NCI-H1105 (cell line): ENCODE data around the gene NPTX2.
"Not testable (repeated sequence)": the region's sequence is repeated elsewhere in the genome, so short reads cannot be mapped to it uniquely, and the experiment has no call there.

ENCODE experiments used
- DNase-seq: peaks from one replicate; lab custom pipeline; 2025; lab: John Stamatoyannopoulos, UW

Gene NPTX2

GRCh38 chr7:98617051-98617959, at the start of gene NPTX2:
Gene NPTX2 (plus strand): TSS chr7:98617285. CDS start chr7:98617462, 177 bp downstream.
- peak; percentile 78 for DNase-seq

- DNase-seq, result no peak
Measured at GRCh38 chr7:98567991-98568390, 49.1 kb upstream of the NPTX2 start.

GRCh38 chr7:98568891-98569290, 48.2 kb upstream of the NPTX2 start:
- DNase-seq, result peak; percentile 16

- DNase-seq, result no peak
Measured at GRCh38 chr7:98569691-98570337, 47.3 kb upstream of the NPTX2 start.

GRCh38 chr7:98571006-98571405, 46.1 kb upstream of the NPTX2 start:
- DNase-seq, result no peak

GRCh38 chr7:98571986-98572385, 45.1 kb upstream of the NPTX2 start:
- no peak for DNase-seq

- DNase-seq, result not testable (repeated sequence)
Measured at GRCh38 chr7:98572716-98573115, 44.4 kb upstream of the NPTX2 start.

- DNase-seq, result no peak
Measured at GRCh38 chr7:98573816-98574215, 43.3 kb upstream of the NPTX2 start.

GRCh38 chr7:98575878-98576277, 41.2 kb upstream of the NPTX2 start:
- no peak for DNase-seq

GRCh38 chr7:98584830-98585229, 32.3 kb upstream of the NPTX2 start:
- no peak for DNase-seq

- no peak for DNase-seq
Measured at GRCh38 chr7:98591926-98592325, 25.2 kb upstream of the NPTX2 start.

- DNase-seq, result no peak
Measured at GRCh38 chr7:98594348-98594747, 22.7 kb upstream of the NPTX2 start.

GRCh38 chr7:98594787-98595186, 22.3 kb upstream of the NPTX2 start:
- no peak for DNase-seq

GRCh38 chr7:98598846-98599615, 18.1 kb upstream of the NPTX2 start:
- DNase-seq, result no peak

GRCh38 chr7:98599886-98600285, 17.2 kb upstream of the NPTX2 start:
- DNase-seq, result no peak

- no peak for DNase-seq
Measured at GRCh38 chr7:98602755-98603398, 14.2 kb upstream of the NPTX2 start.

GRCh38 chr7:98603399-98603788, 13.7 kb upstream of the NPTX2 start:
- no peak for DNase-seq

- DNase-seq, result no peak
Measured at GRCh38 chr7:98613601-98614425, 3.3 kb upstream of the NPTX2 start.

GRCh38 chr7:98616381-98617050, 569 bp upstream of the NPTX2 start:
- DNase-seq, result no peak

GRCh38 chr7:98617960-98618418, 904 bp downstream of the NPTX2 start:
- no peak for DNase-seq
